WTC11 (cell line): ENCODE data around the gene ZNF554. TPM values are rescaled to one million over a fixed set of nuclear protein-coding genes. Genes with fewer than 3 reads are reported as not detected.

ENCODE experiments used
- ATAC-seq: fragments of 200-7000 bp; cut with Tn5 transposase; 2 replicates; pipeline ENCODE4 v1.10.0; 2021; ENCODE audit warnings: mild to moderate bottlenecking, moderate library complexity
- CTCF ChIA-PET: fragments of 300-600 bp; sonication (Branson Sonifier 250); formaldehyde crosslinking; loops from one replicate; lab custom pipeline; 2021; ENCODE audit warnings: antibody characterized with exemption; lab: Charles Lee
- POLR2A ChIA-PET: fragments of 350-600 bp; sonication (Branson Sonifier 250); formaldehyde crosslinking; loops from one replicate; lab custom pipeline; 2021; ENCODE audit warnings: antibody characterized with exemption; lab: Charles Lee
- DNase-seq: peaks from one replicate; pipeline ENCODE4 v3.0.0; 2021; ENCODE audit warnings: low spot score
- H3K27ac Mint-ChIP-seq: 2 replicates; pipeline ENCODE4 v1.8.0; 2021; ENCODE audit warnings: mixed read lengths
- H3K27me3 Mint-ChIP-seq: 2 replicates; pipeline ENCODE4 v1.8.0; 2021; ENCODE audit warnings: low read depth, mild to moderate bottlenecking, moderate library complexity, mixed read lengths
- H3K36me3 Mint-ChIP-seq: 2 replicates; pipeline ENCODE4 v1.8.0; 2021; ENCODE audit warnings: mixed read lengths
- H3K4me1 Mint-ChIP-seq: 2 replicates; pipeline ENCODE4 v1.8.0; 2022; ENCODE audit warnings: mixed read lengths
- H3K4me3 Mint-ChIP-seq: 2 replicates; pipeline ENCODE4 v1.8.0; 2021; ENCODE audit warnings: mild to moderate bottlenecking, moderate library complexity, mixed read lengths
- H3K9me3 Mint-ChIP-seq: 2 replicates; pipeline ENCODE4 v1.8.0; 2021; ENCODE audit warnings: mixed read lengths
- CREM ChIP-seq: sonication (generic); formaldehyde crosslinking; IDR thresholded peaks from 2 replicates; pipeline ENCODE4 v1.8.1; 2022; ENCODE audit warnings: mild to moderate bottlenecking, missing genetic modification reagents, moderate library complexity
- EMX1 ChIP-seq: fragments of 250-450 bp; sonication (Bioruptor Pico); IDR thresholded peaks from 2 replicates; pipeline ENCODE4 v1.8.0; 2021; ENCODE audit warnings: mild to moderate bottlenecking
- ERG ChIP-seq: fragments of 250-450 bp; sonication (Bioruptor Pico); IDR thresholded peaks from 2 replicates; pipeline ENCODE4 v1.8.0; 2021; ENCODE audit warnings: mild to moderate bottlenecking
- FOXK1 ChIP-seq: sonication (generic); formaldehyde crosslinking; IDR thresholded peaks from 2 replicates; pipeline ENCODE4 v1.8.0; 2022; ENCODE audit warnings: mild to moderate bottlenecking, moderate library complexity, missing genetic modification reagents
- GABPB1 ChIP-seq: sonication (generic); formaldehyde crosslinking; IDR thresholded peaks from 2 replicates; pipeline ENCODE4 v1.8.1; 2023; ENCODE audit warnings: mild to moderate bottlenecking, missing genetic modification reagents
- HMGXB4 ChIP-seq: sonication (generic); formaldehyde crosslinking; IDR thresholded peaks from 2 replicates; pipeline ENCODE4 v1.8.1; 2023; ENCODE audit warnings: mild to moderate bottlenecking, moderate library complexity, missing genetic modification reagents
- MYBL2 ChIP-seq: sonication (generic); formaldehyde crosslinking; IDR thresholded peaks from 2 replicates; pipeline ENCODE4 v1.8.1; 2023; ENCODE audit warnings: mild to moderate bottlenecking, moderate library complexity, missing genetic modification reagents
- NFYB ChIP-seq: sonication (generic); formaldehyde crosslinking; conservative IDR thresholded peaks from 2 replicates; pipeline ENCODE4 v1.8.0; 2022; ENCODE audit warnings: low read depth, missing genetic modification reagents
- OVOL2 ChIP-seq: fragments of 250-450 bp; sonication (Bioruptor Pico); IDR thresholded peaks from 2 replicates; pipeline ENCODE4 v1.9.0; 2021; ENCODE audit warnings: mild to moderate bottlenecking, borderline replicate concordance
- SMAD4 ChIP-seq: sonication (generic); formaldehyde crosslinking; IDR thresholded peaks from 2 replicates; pipeline ENCODE4 v1.8.0; 2022; ENCODE audit warnings: mild to moderate bottlenecking, missing genetic modification reagents
- SP1 ChIP-seq: sonication (generic); formaldehyde crosslinking; conservative IDR thresholded peaks from 2 replicates; pipeline ENCODE4 v1.8.1; 2022; ENCODE audit warnings: missing genetic modification reagents
- TCF7 ChIP-seq: sonication (generic); formaldehyde crosslinking; IDR thresholded peaks from 2 replicates; pipeline ENCODE4 v1.8.0; 2022; ENCODE audit warnings: mild to moderate bottlenecking, low read depth, missing genetic modification reagents, moderate library complexity
- USF1 ChIP-seq: sonication (generic); formaldehyde crosslinking; IDR thresholded peaks from 2 replicates; pipeline ENCODE4 v1.8.0; 2022; ENCODE audit warnings: mild to moderate bottlenecking, missing genetic modification reagents
- USF2 ChIP-seq: sonication (generic); formaldehyde crosslinking; IDR thresholded peaks from 2 replicates; pipeline ENCODE4 v1.8.1; 2023; ENCODE audit warnings: mild to moderate bottlenecking, missing genetic modification reagents, moderate library complexity
- ZBTB21 ChIP-seq: sonication (generic); formaldehyde crosslinking; IDR thresholded peaks from 2 replicates; pipeline ENCODE4 v1.8.1; 2023; ENCODE audit warnings: mild to moderate bottlenecking, missing genetic modification reagents, borderline replicate concordance
- ZBTB43 ChIP-seq: sonication (generic); formaldehyde crosslinking; IDR thresholded peaks from 2 replicates; pipeline ENCODE4 v1.8.1; 2023; ENCODE audit warnings: mild to moderate bottlenecking, missing genetic modification reagents
- ZNF281 ChIP-seq: sonication (generic); formaldehyde crosslinking; IDR thresholded peaks from 2 replicates; pipeline ENCODE4 v1.8.0; 2023; ENCODE audit warnings: mild to moderate bottlenecking, missing genetic modification reagents
- ZNF416 ChIP-seq: fragments of 250-450 bp; sonication (Bioruptor Pico); IDR thresholded peaks from 2 replicates; pipeline ENCODE4 v1.9.0; 2021; ENCODE audit warnings: mild to moderate bottlenecking, inconsistent platforms
- ZNF423 ChIP-seq: fragments of 250-450 bp; sonication (Bioruptor Pico); IDR thresholded peaks from 2 replicates; pipeline ENCODE4 v2.1.2; 2022; ENCODE audit warnings: mild to moderate bottlenecking, moderate library complexity
- ZNF532 ChIP-seq: fragments of 250-450 bp; sonication (Bioruptor Pico); IDR thresholded peaks from 2 replicates; pipeline ENCODE4 v1.9.0; 2021; ENCODE audit warnings: mild to moderate bottlenecking, borderline replicate concordance
- total RNA-seq: library from RNA; stranded (reverse); gene quantifications from 3 replicates; pipeline ENCODE4 v1.2.3, GENCODE V29; 2021

The ZNF554 gene
- total RNA-seq, 1 experiment from 2014 or later = 5.7 TPM

- peaks cover 23% of the 10 kb centered on the region for H3K36me3 Mint-ChIP-seq
- H3K4me3 Mint-ChIP-seq = peak within 1 kb of the TSS; percentile 79
- POLR2A ChIA-PET = interaction anchor here (0.6 to 1.2 kb wide), 2 partner anchors 109 to 209 kb away, joined by 3 to 4 read pairs; no protein-coding TSS in a partner anchor
- ATAC-seq = peak; percentile 98
- peak; percentile 98 for DNase-seq
- H3K9me3 Mint-ChIP-seq = peaks cover 22% of the 10 kb centered on the region
- H3K4me1 Mint-ChIP-seq = peaks cover 5% of the 10 kb centered on the region
- CTCF ChIA-PET = interaction anchor here (0.5 to 2.1 kb wide), 23 partner anchors 10 to 365 kb away, joined by 3 to 14 read pairs (median 4); partner anchors contain the start of genes GADD45B, SGTA, THOP1 and ZNF554
- no peak within 1 kb of the TSS for H3K27ac Mint-ChIP-seq
- peaks cover 8% of the 10 kb centered on the region for H3K27me3 Mint-ChIP-seq
- 0 out of 2 replicates have a peak, but pooled peaks have one; percentile 27 for TF ChIP-seq USF2 (CRISPR knock-in tag)
- peak; percentile 83; the same call in 1 of the 2 replicates for TF ChIP-seq HMGXB4 (CRISPR knock-in tag)
- TF ChIP-seq ZNF416 (CRISPR knock-in tag) = no peak
- peak; percentile 89; the same call in 1 of the 2 replicates for TF ChIP-seq MYBL2 (CRISPR knock-in tag)
- peak; percentile 80; the same call in 1 of the 2 replicates for TF ChIP-seq ZBTB21
- TF ChIP-seq CREM = peak; percentile 82; the same call in 1 of the 2 replicates
- 0 out of 2 replicates have a peak, but pooled peaks have one; percentile 18 for TF ChIP-seq ZBTB43
- TF ChIP-seq ZNF423 (CRISPR knock-in tag) = peak; percentile 89
- peak; percentile 15; the same call in 1 of the 2 replicates for TF ChIP-seq GABPB1
- TF ChIP-seq TCF7 (CRISPR knock-in tag) = no peak
- TF ChIP-seq OVOL2 = no peak
- peak; percentile 90 for TF ChIP-seq NFYB (CRISPR knock-in tag)
- TF ChIP-seq ERG (CRISPR knock-in tag) = peak; percentile 86
- peak; percentile 48 for TF ChIP-seq FOXK1 (CRISPR knock-in tag)
- TF ChIP-seq ZNF532 (CRISPR knock-in tag) = no peak
- TF ChIP-seq USF1 (CRISPR knock-in tag) = peak; percentile 46; the same call in 1 of the 2 replicates
- peak; percentile 2 for TF ChIP-seq ZNF281 (CRISPR knock-in tag)
- TF ChIP-seq EMX1 (CRISPR knock-in tag) = peak; percentile 82; the same call in 1 of the 2 replicates
- TF ChIP-seq SP1 (CRISPR knock-in tag) = peak; percentile 80
- no peak for TF ChIP-seq SMAD4 (CRISPR knock-in tag)
Observed at GRCh38 chr19:2840794-2841791, 21.4 kb downstream of the ZNF554 start, which contains the start of gene ZNF555. TSS of gene ZNF555 (plus strand) at chr19:2841475. CDS start at chr19:2841573, 98 bp downstream.
